Endothelial cell of umbilical vein (primary cell): ENCODE results near the gene MACROH2A1. TPM values are rescaled to one million over a fixed set of nuclear protein-coding genes. Genes with fewer than 3 reads are reported as not detected.

Experiments
- BruUV-seq: library from RNA; stranded (reverse); fragments of 400-500 nt; replicated peaks from 2 replicates; lab custom pipeline; 2021; lab: Mats Ljungman, UMichigan
- CTCF ChIA-PET: fragments of 300-600, 350-600 bp; sonication (Branson Sonifier 250); formaldehyde crosslinking; loops from one replicate; lab custom pipeline; 2021; ENCODE audit warnings: antibody characterized with exemption, inconsistent platforms; lab: Charles Lee
- POLR2A ChIA-PET: fragments of 300-600, 350-600 bp; sonication (Branson Sonifier 250); formaldehyde crosslinking; loops from one replicate; lab custom pipeline; 2021; ENCODE audit warnings: antibody characterized with exemption, inconsistent platforms; lab: Charles Lee
- DNase-seq: peaks from one replicate; pipeline ENCODE4 v3.0.0-alpha.2; 2011; ENCODE audit warnings: low read depth, low spot score
- FAIRE-seq: peaks from 2 replicates; lab custom pipeline; 2011; peaks lifted over from hg19 to GRCh38; lab: Jason Lieb, UNC
- H2AFZ ChIP-seq: 2 replicates; pipeline ENCODE4 v1.6.0; 2012; ENCODE audit warnings: low read depth, low read length, control low read depth, inconsistent platforms
- H3K27ac ChIP-seq: 2 replicates; pipeline ENCODE4 v1.5.1; 2011; ENCODE audit warnings: low read depth, mild to moderate bottlenecking, control low read depth, low read length, moderate library complexity; ENCODE audit not compliant: insufficient read depth
- H3K27me3 ChIP-seq, 2 experiments: 2 replicates each; pipeline versions ENCODE4 v1.6.0 to v1.6.1; 2011; ENCODE audit warnings: low read length in 2 of 2, mixed read lengths in 1 of 2; ENCODE audit not compliant: control insufficient read depth in 2 of 2, insufficient read depth in 2 of 2
- H3K36me3 ChIP-seq, 2 experiments: 2 replicates in 1 of 2; 3 replicates in 1 of 2; pipeline ENCODE4 v1.5.1; 2011; ENCODE audit warnings: low read length in 2 of 2, mild to moderate bottlenecking in 1 of 2, moderate library complexity in 1 of 2; ENCODE audit not compliant: control insufficient read depth in 2 of 2, insufficient read depth in 2 of 2; ENCODE audit errors: extremely low read depth in 1 of 2
- H3K4me1 ChIP-seq: 3 replicates; pipeline ENCODE4 v1.5.1; 2011; ENCODE audit warnings: mild to moderate bottlenecking, low read length; ENCODE audit not compliant: control insufficient read depth, insufficient read depth; ENCODE audit errors: extremely low read depth
- H3K4me2 ChIP-seq: 2 replicates; pipeline ENCODE4 v1.6.1; 2011; ENCODE audit warnings: low read length, control low read depth, mixed read lengths; ENCODE audit not compliant: insufficient read depth
- H3K4me3 ChIP-seq, 3 experiments: fragments of 200-600 bp in 1 of 3; sonication (generic), shearing (Covaris generic) in 1 of 3; replicated peaks in 1 of 3; 2 replicates each; pipeline ENCODE4 v1.5.1; 2011 to 2016; ENCODE audit warnings: control low read depth in 3 of 3, low read length in 3 of 3, mild to moderate bottlenecking in 2 of 3, inconsistent platforms in 1 of 3, low read depth in 1 of 3, moderate library complexity in 1 of 3; ENCODE audit not compliant: insufficient read depth in 1 of 3
- H3K79me2 ChIP-seq: 2 replicates; pipeline ENCODE4 v1.6.0; 2012; ENCODE audit warnings: low read length, inconsistent platforms; ENCODE audit not compliant: control insufficient read depth, insufficient read depth
- H3K9ac ChIP-seq: replicated peaks from 2 replicates; pipeline ENCODE3; 2011; ENCODE audit warnings: low read length, control low read depth; ENCODE audit not compliant: insufficient read depth; ENCODE audit errors: extremely low read depth
- H3K9me1 ChIP-seq: replicated peaks from 3 replicates; pipeline ENCODE4 v1.6.0; 2011; ENCODE audit warnings: mild to moderate bottlenecking, low read length; ENCODE audit not compliant: control insufficient read depth, insufficient read depth; ENCODE audit errors: extremely low read depth
- H3K9me3 ChIP-seq: replicated peaks from 2 replicates; pipeline ENCODE4 v1.5.1; 2012; ENCODE audit warnings: low read length, inconsistent platforms; ENCODE audit not compliant: control insufficient read depth, insufficient read depth
- H4K20me1 ChIP-seq: replicated peaks from 2 replicates; pipeline ENCODE3; 2011; ENCODE audit warnings: mild to moderate bottlenecking, low read length; ENCODE audit not compliant: control insufficient read depth, insufficient read depth; ENCODE audit errors: extremely low read depth
- EZH2 ChIP-seq: IDR thresholded peaks from 2 replicates; pipeline ENCODE4 v1.6.1; 2012; ENCODE audit warnings: borderline replicate concordance, low read depth, mild to moderate bottlenecking, moderate library complexity, low read length, inconsistent platforms; ENCODE audit not compliant: severe bottlenecking
- FOS ChIP-seq: IDR thresholded peaks from 2 replicates; pipeline ENCODE4 v1.6.1; 2011; ENCODE audit warnings: mild to moderate bottlenecking, low read length, moderate library complexity, borderline replicate concordance; ENCODE audit not compliant: insufficient read depth
- GATA2 ChIP-seq: IDR thresholded peaks from 2 replicates; pipeline ENCODE4 v1.7.0; 2011; ENCODE audit warnings: low read depth, mild to moderate bottlenecking, moderate library complexity, mixed read lengths, low read length; ENCODE audit not compliant: insufficient read length, insufficient read depth
- JUN ChIP-seq: IDR thresholded peaks from 2 replicates; pipeline ENCODE4 v1.6.1; 2011; ENCODE audit warnings: borderline replicate concordance, low read depth; ENCODE audit not compliant: insufficient read length, insufficient read depth
- MAX ChIP-seq: IDR thresholded peaks from 2 replicates; pipeline ENCODE4 v1.6.1; 2011; ENCODE audit not compliant: insufficient read depth, insufficient read length
- MYC ChIP-seq: IDR thresholded peaks from one replicate; pipeline ENCODE4 v1.6.1; 2011; ENCODE audit warnings: mild to moderate bottlenecking, low read depth, low read length
- POLR2A ChIP-seq: IDR thresholded peaks from 2 replicates; pipeline ENCODE4 v1.6.1; 2012; ENCODE audit warnings: low read depth, mild to moderate bottlenecking, control low read depth, low read length
- POLR2AphosphoS5 ChIP-seq: IDR thresholded peaks from 2 replicates; pipeline ENCODE4 v1.6.1; 2012; ENCODE audit warnings: low read depth, mild to moderate bottlenecking, control low read depth, low read length, moderate library complexity; ENCODE audit not compliant: insufficient read depth
- dilution Hi-C: fragments of 300-500 bp; cut with MboI; formaldehyde crosslinking; loops from one replicate; pipeline ENCODE4 v1.15.0; 2019; ENCODE audit warnings: low sequenced_read_pairs; ENCODE audit not compliant: extremely low pct_ligation_motif_present
- intact Hi-C: fragments of 100-400 bp; cut with micrococcal nuclease; formaldehyde crosslinking; loops from one replicate; pipeline ENCODE4 v1.10.0; 2022
- polyA plus RNA-seq, 4 experiments: library from polyadenylated mRNA; depleted of rRNA in 3 of 4; stranded (reverse) in 3 of 4; unstranded in 1 of 4; fragments of >200 nt; gene quantifications; 2 replicates each; pipeline versions ENCODE4 v1.2.1 to v1.2.3, GENCODE V29; 2011 to 2012; ENCODE audit warnings: missing spikeins in 1 of 4
- total RNA-seq: library from RNA; stranded (reverse); gene quantifications from 2 replicates; pipeline ENCODE4 v1.2.3, GENCODE V29; 2021
- TF ChIP-seq, protein P1 (sequence below), 2 donors: IDR thresholded peaks; 1 replicate in 1 of 2; 2 replicates in 1 of 2; pipeline ENCODE4 v1.5.1; 2011; ENCODE audit warnings: low read length in 2 of 2, mild to moderate bottlenecking in 2 of 2, moderate library complexity in 2 of 2, control low read depth in 1 of 2, inconsistent platforms in 1 of 2, low read depth in 1 of 2; ENCODE audit not compliant: insufficient read depth in 1 of 2; ENCODE audit errors: extremely low read depth in 1 of 2

The MACROH2A1 gene
- total and polyA plus RNA-seq, 2 donors (not counting 3 experiments of a cell fraction or from before 2014, with no cell fraction given): 89.3 to 147 TPM

GRCh38 chr5:135367554-135367953 is 31.5 kb downstream of the MACROH2A1 start:
- DNase-seq (no peak), FAIRE-seq (no peak)
- Histone ChIP-seq H3K36me3 (peaks cover 12 to 25% of the 10 kb centered on the region in 2 experiments), H4K20me1 (no peaks in the 10 kb centered on the region), H3K79me2 (peaks cover 6% of the 10 kb centered on the region), H2AFZ (no peak overlapping the region), H3K9me1 (no peaks in the 10 kb centered on the region), H3K4me2 (no peak overlapping the region), H3K4me3 (no peak overlapping the region), H3K27me3 (no peaks in the 10 kb centered on the region), H3K4me1 (no peaks in the 10 kb centered on the region), H3K27ac (no peak overlapping the region), H3K9me3 (no peaks in the 10 kb centered on the region), H3K9ac (no peak overlapping the region)
- dilution Hi-C loops (no loop called here), intact Hi-C loops (no loop called here)
- TF ChIP-seq EZH2: no peak
- no peak for TF ChIP-seq MYC
- TF ChIP-seq POLR2AphosphoS5: no peak
- TF ChIP-seq JUN: no peak
- no peak for TF ChIP-seq FOS
- ChIA-PET CTCF (interaction anchor here (1.0 to 1.5 kb wide), 2 partner anchors 8 to 10 kb away, joined by 3 to 4 read pairs; no protein-coding TSS in a partner anchor), POLR2A (no interaction called here)
- no TSS peak for BruUV-seq

- CTCF ChIA-PET: interaction anchor here (1.0 to 1.5 kb wide), 2 partner anchors 9 to 10 kb away, joined by 3 to 4 read pairs; no protein-coding TSS in a partner anchor
- intact Hi-C loops (no loop called here), dilution Hi-C loops (no loop called here)
- H3K27ac ChIP-seq: no peak overlapping the region
- no peaks in the 10 kb centered on the region for H3K27me3 ChIP-seq
- FAIRE-seq (no peak), DNase-seq (peak; percentile 12)
- TF ChIP-seq POLR2A (no peak), MAX (no peak), GATA2 (no peak), EZH2 (no peak), MYC (no peak), FOS (no peak), JUN (no peak), POLR2AphosphoS5 (no peak)
- TF ChIP-seq, protein P1, sequence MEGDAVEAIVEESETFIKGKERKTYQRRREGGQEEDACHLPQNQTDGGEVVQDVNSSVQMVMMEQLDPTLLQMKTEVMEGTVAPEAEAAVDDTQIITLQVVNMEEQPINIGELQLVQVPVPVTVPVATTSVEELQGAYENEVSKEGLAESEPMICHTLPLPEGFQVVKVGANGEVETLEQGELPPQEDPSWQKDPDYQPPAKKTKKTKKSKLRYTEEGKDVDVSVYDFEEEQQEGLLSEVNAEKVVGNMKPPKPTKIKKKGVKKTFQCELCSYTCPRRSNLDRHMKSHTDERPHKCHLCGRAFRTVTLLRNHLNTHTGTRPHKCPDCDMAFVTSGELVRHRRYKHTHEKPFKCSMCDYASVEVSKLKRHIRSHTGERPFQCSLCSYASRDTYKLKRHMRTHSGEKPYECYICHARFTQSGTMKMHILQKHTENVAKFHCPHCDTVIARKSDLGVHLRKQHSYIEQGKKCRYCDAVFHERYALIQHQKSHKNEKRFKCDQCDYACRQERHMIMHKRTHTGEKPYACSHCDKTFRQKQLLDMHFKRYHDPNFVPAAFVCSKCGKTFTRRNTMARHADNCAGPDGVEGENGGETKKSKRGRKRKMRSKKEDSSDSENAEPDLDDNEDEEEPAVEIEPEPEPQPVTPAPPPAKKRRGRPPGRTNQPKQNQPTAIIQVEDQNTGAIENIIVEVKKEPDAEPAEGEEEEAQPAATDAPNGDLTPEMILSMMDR (IDR thresholded peaks at IDR 0.05; ENCODE audit: extremely low read depth in 1 of 2, insufficient read depth in 1 of 2, low read depth in 1 of 2, low read length in 2 of 2): no peak
- peaks cover 4% of the 10 kb centered on the region for H3K79me2 ChIP-seq
- no TSS peak for BruUV-seq
- H4K20me1 ChIP-seq: no peaks in the 10 kb centered on the region
- no peaks in the 10 kb centered on the region for H3K9me3 ChIP-seq
- no peak overlapping the region for H3K4me3 ChIP-seq
- H3K9me1 ChIP-seq: no peaks in the 10 kb centered on the region
- H3K4me1 ChIP-seq: no peaks in the 10 kb centered on the region
- H3K4me2 ChIP-seq: no peak overlapping the region
- POLR2A ChIA-PET: no interaction called here
- no peak overlapping the region for H3K9ac ChIP-seq
- H3K36me3 ChIP-seq: peaks cover 12 to 25% of the 10 kb centered on the region in 2 experiments
- no peak overlapping the region for H2AFZ ChIP-seq
Measured at GRCh38 chr5:135367076-135367475, 32.0 kb downstream of the MACROH2A1 start.
